Panc1 (cell line): Measurements from ENCODE around the gene CDS2. TPM values are rescaled to one million over a fixed set of nuclear protein-coding genes. Genes with fewer than 3 reads are reported as not detected.

Experiments
- ATAC-seq: fragments of 200-7000 bp; cut with Tn5 transposase; 2 replicates; pipeline ENCODE4 v1.9.1; 2020; ENCODE audit warnings: mild to moderate bottlenecking, moderate library complexity
- BruUV-seq: library from RNA; stranded (reverse); fragments of 400-500 nt; replicated peaks from 2 replicates; lab custom pipeline; 2021; lab: Mats Ljungman, UMichigan
- CTCF ChIA-PET: fragments of 300-600 bp; sonication (Branson Sonifier 250); formaldehyde crosslinking; loops from one replicate; lab custom pipeline; 2022; ENCODE audit warnings: antibody characterized with exemption; lab: Charles Lee
- POLR2A ChIA-PET: fragments of 300-600 bp; sonication (Branson Sonifier 250); formaldehyde crosslinking; loops from one replicate; lab custom pipeline; 2022; ENCODE audit warnings: antibody characterized with exemption; lab: Charles Lee
- DNase-seq: peaks from one replicate; pipeline ENCODE4 v3.0.0-alpha.2; 2010; ENCODE audit warnings: low read depth, low spot score
- H3K27ac ChIP-seq: 2 replicates; pipeline ENCODE4 v1.5.1; 2011; ENCODE audit warnings: mild to moderate bottlenecking, low read length, inconsistent platforms
- H3K27me3 ChIP-seq: fragments of 200-500 bp; sonication (Bioruptor generic); 2 replicates; pipeline ENCODE4 v1.6.0; 2014; ENCODE audit warnings: low read length, inconsistent platforms; ENCODE audit not compliant: control insufficient read depth, insufficient read depth
- H3K36me3 ChIP-seq: fragments of 200-500 bp; sonication (Bioruptor generic); 2 replicates; pipeline ENCODE4 v1.5.1; 2014; ENCODE audit warnings: inconsistent platforms, mild to moderate bottlenecking, low read length, moderate library complexity; ENCODE audit not compliant: control insufficient read depth, insufficient read depth
- H3K4me1 ChIP-seq: 2 replicates; pipeline ENCODE4 v1.5.1; 2011; ENCODE audit warnings: inconsistent platforms, mild to moderate bottlenecking, low read length, moderate library complexity; ENCODE audit not compliant: control insufficient read depth, insufficient read depth
- H3K4me3 ChIP-seq, 2 experiments: 2 replicates each; pipeline ENCODE4 v1.5.1; 2011 to 2012; ENCODE audit warnings: low read depth in 2 of 2, low read length in 2 of 2, mild to moderate bottlenecking in 2 of 2, inconsistent platforms in 1 of 2, moderate library complexity in 1 of 2
- H3K9me3 ChIP-seq: fragments of 200-500 bp; sonication (Bioruptor generic); 2 replicates; pipeline ENCODE4 v1.5.1; 2014; ENCODE audit warnings: low read depth, mild to moderate bottlenecking, inconsistent platforms, low read length, moderate library complexity; ENCODE audit not compliant: control insufficient read depth, insufficient read depth
- CTCF ChIP-seq: fragments of 450-650 bp; IDR thresholded peaks from 2 replicates; pipeline ENCODE4 v1.5.1; 2017; ENCODE audit warnings: mild to moderate bottlenecking
- POLR2AphosphoS5 ChIP-seq: IDR thresholded peaks from 2 replicates; pipeline ENCODE4 v1.6.1; 2012; ENCODE audit warnings: mild to moderate bottlenecking, low read depth, low read length, moderate library complexity
- REST ChIP-seq, 2 experiments: IDR thresholded peaks; 2 replicates each; pipeline ENCODE4 v1.6.1; 2011 to 2012; ENCODE audit warnings: low read depth in 2 of 2, control low read depth in 1 of 2, low read length in 1 of 2, mild to moderate bottlenecking in 1 of 2, moderate library complexity in 1 of 2; ENCODE audit not compliant: insufficient read depth in 1 of 2
- SIN3A ChIP-seq: IDR thresholded peaks from 2 replicates; pipeline ENCODE4 v1.6.1; 2012; ENCODE audit warnings: low read depth, mild to moderate bottlenecking, low read length, moderate library complexity, borderline replicate concordance; ENCODE audit not compliant: insufficient read depth
- TCF7L2 ChIP-seq: IDR thresholded peaks from 2 replicates; pipeline ENCODE4 v1.6.1; 2011; ENCODE audit warnings: mild to moderate bottlenecking, low read depth, low read length, inconsistent platforms
- in situ Hi-C: cut with HindIII; loops from 2 replicates; pipeline ENCODE4 v1.10.0; 2016; ENCODE audit warnings: low sequenced_read_pairs, low pct_unique_long_range_greater_than_20kb
- intact Hi-C: fragments of 100-400 bp; cut with micrococcal nuclease; formaldehyde crosslinking; loops from one replicate; pipeline ENCODE4 v1.10.0; 2022; ENCODE audit not compliant: unreplicated experiment
- total RNA-seq: library from RNA; stranded (reverse); gene quantifications from one replicate; pipeline ENCODE4 v1.2.1, GENCODE V29; 2021; ENCODE audit not compliant: unreplicated experiment

The CDS2 gene
- total RNA-seq, 1 experiment from 2014 or later: 54.0 TPM

GRCh38 chr20:5164645-5165625, 38.1 kb downstream of the CDS2 start:
- DNase-seq (no peak), ATAC-seq (no peak)
- Histone ChIP-seq H3K4me3 (no peak overlapping the region), H3K27ac (no peak overlapping the region), H3K36me3 (no peaks in the 10 kb centered on the region), H3K4me1 (peaks cover 3% of the 10 kb centered on the region; the same call in 1 of the 2 replicates), H3K9me3 (no peaks in the 10 kb centered on the region), H3K27me3 (no peaks in the 10 kb centered on the region)
- BruUV-seq: no TSS peak
- in situ Hi-C loops (no loop called here), intact Hi-C loops (no loop called here)
- ChIA-PET CTCF (interaction anchor here (0.5 kb wide), 1 partner anchor 27 kb away, joined by 3 read pairs; no protein-coding TSS in a partner anchor), POLR2A (no interaction called here)
- no peak for TF ChIP-seq POLR2AphosphoS5
- no peak for TF ChIP-seq REST (IDR thresholded peaks at IDR 0.05; ENCODE audit: insufficient read depth in 1 of 2, low read depth in 2 of 2, low read length in 1 of 2)
- no peak for TF ChIP-seq CTCF
- no peak for TF ChIP-seq SIN3A
- no peak for TF ChIP-seq TCF7L2

- Histone ChIP-seq H3K4me1 (peaks cover 3% of the 10 kb centered on the region; the same call in 1 of the 2 replicates), H3K36me3 (no peaks in the 10 kb centered on the region), H3K4me3 (no peak overlapping the region), H3K27me3 (no peaks in the 10 kb centered on the region), H3K27ac (no peak overlapping the region), H3K9me3 (no peaks in the 10 kb centered on the region)
- no peak for ATAC-seq
- no peak for DNase-seq
- POLR2A ChIA-PET: no interaction called here
- intact Hi-C loops: no loop called here
- in situ Hi-C loops: no loop called here
- BruUV-seq: no TSS peak
- CTCF ChIA-PET: no interaction called here
- no peak for TF ChIP-seq POLR2AphosphoS5
- TF ChIP-seq TCF7L2: no peak
- no peak for TF ChIP-seq REST (IDR thresholded peaks at IDR 0.05; ENCODE audit: insufficient read depth in 1 of 2, low read depth in 2 of 2, low read length in 1 of 2)
- TF ChIP-seq CTCF: no peak
- no peak for TF ChIP-seq SIN3A
Measured at GRCh38 chr20:5168651-5169396, 42.0 kb downstream of the CDS2 start.
